A673 (cell line): ENCODE measurements around the gene HS6ST3.

Experiments
- CTCF ChIP-seq: fragments of 300-800, 200-600 bp; sonication (generic); conservative IDR thresholded peaks from 2 replicates; pipeline ENCODE4 v1.5.1; 2017; ENCODE audit warnings: low read depth, mild to moderate bottlenecking, antibody characterized with exemption, low read length, moderate library complexity, mixed read lengths
- EZH2 ChIP-seq: fragments of 200-600 bp; sonication (generic); IDR thresholded peaks from 2 replicates; pipeline ENCODE4 v1.6.1; 2017; ENCODE audit warnings: borderline replicate concordance, low read depth, mild to moderate bottlenecking, mixed read lengths, antibody characterized with exemption, low read length; ENCODE audit not compliant: poor library complexity, severe bottlenecking

DNA sequence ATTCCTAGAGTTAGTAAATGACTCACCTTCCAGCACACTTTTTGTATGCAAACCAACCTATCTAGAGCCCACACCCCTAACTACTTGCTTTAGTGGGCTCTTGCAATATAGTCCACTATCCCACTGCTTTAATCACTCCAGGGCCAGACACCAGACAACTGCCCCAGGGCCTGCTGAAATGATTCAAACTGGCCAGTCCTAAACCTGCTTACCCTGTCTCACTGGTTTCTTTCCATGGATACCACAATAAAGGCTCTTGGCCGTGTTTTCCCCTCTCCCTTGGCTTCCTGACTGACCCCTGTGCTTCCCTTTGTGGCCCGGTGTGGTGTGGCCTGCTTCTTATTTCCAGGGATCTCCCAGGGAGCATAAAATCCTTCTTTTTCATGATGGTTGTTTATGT lies 14.6 kb downstream of the HS6ST3 start:
- TF ChIP-seq CTCF (no peak), EZH2 (no peak)
